Measurements from ENCODE around the gene ANO10. TPM values are rescaled to one million over a fixed set of nuclear protein-coding genes. Genes with fewer than 3 reads are reported as not detected.

ANO10 gene
- polyA plus RNA-seq, 3 donors, result 11.2 to 24.8 (median 21.6) TPM

GRCh38 chr3:43394041-43394554 is 227.7 kb downstream of the ANO10 start:
- Histone ChIP-seq H3K27me3 (ENCODE audit: control insufficient read depth in 2 of 2, insufficient read depth in 2 of 2, low read length in 2 of 2) (no peaks in the 10 kb centered on the region), H3K27ac (ENCODE audit: low read depth in 1 of 2, low read length in 2 of 2) (no peak overlapping the region), H3K4me2 (replicated peaks; ENCODE audit: extremely low read depth, low read length, poor library complexity, severe bottlenecking) (no peak overlapping the region), H3K79me2 (ENCODE audit: insufficient read depth, low read length) (no peaks in the 10 kb centered on the region), H2AFZ (ENCODE audit: insufficient read depth, low read depth, low read length, poor library complexity, severe bottlenecking) (no peak overlapping the region), H3K4me1 (ENCODE audit: control insufficient read depth in 1 of 2, insufficient read depth in 2 of 2, low read length in 2 of 2) (peaks cover 12 to 14% of the 10 kb centered on the region in 2 donors), H3K36me3 (replicated peaks in 1 of 2; ENCODE audit: control insufficient read depth in 1 of 2, insufficient read depth in 2 of 2, low read length in 2 of 2) (no peaks in the 10 kb centered on the region), H4K20me1 (ENCODE audit: insufficient read depth, low read length) (no peaks in the 10 kb centered on the region), H3K4me3 (replicated peaks in 1 of 3; ENCODE audit: low read depth in 2 of 3, low read length in 3 of 3) (no peak overlapping the region), H3K9me3 (replicated peaks in 1 of 2; ENCODE audit: control insufficient read depth in 1 of 2, insufficient read depth in 1 of 2, low read length in 2 of 2) (no peaks in the 10 kb centered on the region), H3K9ac (ENCODE audit: insufficient read depth, low read length, poor library complexity, severe bottlenecking) (no peak overlapping the region)
- Mint-ChIP-seq H3K4me3 (no peak overlapping the region), H3K4me1 (peaks cover 16% of the 10 kb centered on the region), H3K27me3 (ENCODE audit: low read depth in 3 of 3) (peaks cover 0 to 5% (median 0%) of the 10 kb centered on the region in 3 donors), H3K9me3 (peaks cover 0 to 2% (median 0%) of the 10 kb centered on the region in 7 donors), H3K36me3 (peaks cover 14 to 17% of the 10 kb centered on the region in 2 donors), H3K27ac (peak overlapping the region in 2 of 7 donors; percentile 0 to 27)
- intact Hi-C loops (cut with micrococcal nuclease), result no loop called here
- TF ChIP-seq CTCF (IDR thresholded peaks at IDR 0.05), result no peak
- peak in 1 of 3 donors; percentile 35 for DNase-seq
- 5% methylated on average over 2 of the region's 2 CpGs for WGBS (ENCODE audit: insufficient coverage)

- Histone ChIP-seq H3K4me1 (ENCODE audit: control insufficient read depth in 1 of 2, insufficient read depth in 2 of 2, low read length in 2 of 2) (peaks cover 17 to 20% of the 10 kb centered on the region in 2 donors), H3K27ac (ENCODE audit: low read depth in 1 of 2, low read length in 2 of 2) (no peak overlapping the region), H3K9me3 (replicated peaks in 1 of 2; ENCODE audit: control insufficient read depth in 1 of 2, insufficient read depth in 1 of 2, low read length in 2 of 2) (no peaks in the 10 kb centered on the region), H3K9ac (ENCODE audit: insufficient read depth, low read length, poor library complexity, severe bottlenecking) (no peak overlapping the region), H3K27me3 (ENCODE audit: control insufficient read depth in 2 of 2, insufficient read depth in 2 of 2, low read length in 2 of 2) (no peaks in the 10 kb centered on the region), H3K4me3 (replicated peaks in 1 of 3; ENCODE audit: low read depth in 2 of 3, low read length in 3 of 3) (no peak overlapping the region), H3K79me2 (ENCODE audit: insufficient read depth, low read length) (no peaks in the 10 kb centered on the region), H3K36me3 (replicated peaks in 1 of 2; ENCODE audit: control insufficient read depth in 1 of 2, insufficient read depth in 2 of 2, low read length in 2 of 2) (no peaks in the 10 kb centered on the region), H2AFZ (ENCODE audit: insufficient read depth, low read depth, low read length, poor library complexity, severe bottlenecking) (no peak overlapping the region), H3K4me2 (replicated peaks; ENCODE audit: extremely low read depth, low read length, poor library complexity, severe bottlenecking) (no peak overlapping the region), H4K20me1 (ENCODE audit: insufficient read depth, low read length) (no peaks in the 10 kb centered on the region)
- Mint-ChIP-seq H3K36me3 (peaks cover 14 to 21% of the 10 kb centered on the region in 2 donors), H3K9me3 (peaks cover 0 to 2% (median 0%) of the 10 kb centered on the region in 7 donors), H3K27me3 (ENCODE audit: low read depth in 3 of 3) (peaks cover 0 to 5% (median 0%) of the 10 kb centered on the region in 3 donors), H3K4me3 (no peak overlapping the region), H3K4me1 (peaks cover 24% of the 10 kb centered on the region), H3K27ac (peak overlapping the region in 4 of 7 donors; percentile 17 to 75 (median 49))
- DNase-seq, result no peak
- intact Hi-C loops (cut with micrococcal nuclease), result no loop called here
- 100% methylated on average over 1 of the region's 1 CpG for WGBS (ENCODE audit: insufficient coverage)
- TF ChIP-seq CTCF (IDR thresholded peaks at IDR 0.05), result no peak
Observed at GRCh38 chr3:43391621-43392020, 230.2 kb downstream of the ANO10 start.
